GM23338 (cell line): Measurements from ENCODE around the gene UNC93B1. TPM values are rescaled to one million over a fixed set of nuclear protein-coding genes. Genes with fewer than 3 reads are reported as not detected.
A peak's percentile ranks its signal among the peaks of the same experiment; 100 is the strongest.

Experiments used
- ATAC-seq: fragments of 200-7000 bp; cut with Tn5 transposase; 3 replicates; pipeline ENCODE4 v1.9.1; 2020
- DNase-seq: peaks from one replicate; pipeline ENCODE4 v3.0.0-alpha.2; 2015; ENCODE audit warnings: low spot score
- H2AFZ ChIP-seq: fragments of 200-600 bp; sonication (generic); 2 replicates; pipeline ENCODE4 v1.8.0; 2016; ENCODE audit warnings: antibody characterized with exemption, mild to moderate bottlenecking, moderate library complexity
- H3F3A ChIP-seq: fragments of 200-600 bp; sonication (generic); replicated peaks from 2 replicates; pipeline ENCODE4 v1.8.0; 2017; ENCODE audit warnings: antibody characterized with exemption, mixed run types, low read depth
- H3K27ac ChIP-seq: fragments of 200-600 bp; sonication (generic); 2 replicates; pipeline ENCODE4 v1.6.1; 2016; ENCODE audit warnings: low read depth
- H3K27me3 ChIP-seq: fragments of 200-600 bp; sonication (generic); 2 replicates; pipeline ENCODE4 v1.8.0; 2016; ENCODE audit warnings: mild to moderate bottlenecking, mixed run types, moderate library complexity; ENCODE audit not compliant: insufficient read depth
- H3K36me3 ChIP-seq: fragments of 200-600 bp; sonication (generic); 2 replicates; pipeline ENCODE4 v1.8.0; 2016; ENCODE audit warnings: mild to moderate bottlenecking; ENCODE audit not compliant: insufficient read depth
- H3K4me1 ChIP-seq: fragments of 200-600 bp; sonication (generic); 2 replicates; pipeline ENCODE4 v1.8.0; 2016; ENCODE audit warnings: mild to moderate bottlenecking, moderate library complexity; ENCODE audit not compliant: insufficient read depth
- H3K4me2 ChIP-seq: fragments of 200-600 bp; sonication (generic); 2 replicates; pipeline ENCODE4 v1.7.1; 2017; ENCODE audit warnings: mixed run types
- H3K4me3 ChIP-seq: fragments of 200-600 bp; sonication (generic); 2 replicates; pipeline ENCODE4 v1.6.1; 2016; ENCODE audit warnings: mixed run types
- H3K79me2 ChIP-seq: fragments of 200-600 bp; sonication (generic); replicated peaks from 2 replicates; pipeline ENCODE4 v1.8.0; 2017; ENCODE audit warnings: mild to moderate bottlenecking; ENCODE audit not compliant: insufficient read depth
- H3K9me2 ChIP-seq: fragments of 200-600 bp; sonication (generic); 2 replicates; pipeline ENCODE4 v1.8.0; 2017; ENCODE audit not compliant: insufficient read depth
- H4K20me1 ChIP-seq: fragments of 200-600 bp; sonication (generic); replicated peaks from 2 replicates; pipeline ENCODE4 v1.8.0; 2017; ENCODE audit warnings: mild to moderate bottlenecking; ENCODE audit not compliant: insufficient read depth
- H3K27ac Mint-ChIP-seq: 2 replicates; pipeline ENCODE4 v1.8.0; 2020; ENCODE audit warnings: inconsistent platforms, mild to moderate bottlenecking, moderate library complexity, mixed read lengths
- H3K27me3 Mint-ChIP-seq: 3 replicates; pipeline ENCODE4 v1.8.0; 2022; ENCODE audit warnings: low read depth, mild to moderate bottlenecking, moderate library complexity, mixed read lengths, inconsistent platforms; ENCODE audit not compliant: insufficient read depth, poor library complexity
- H3K36me3 Mint-ChIP-seq: 3 replicates; pipeline ENCODE4 v1.8.0; 2021; ENCODE audit warnings: low read depth, mild to moderate bottlenecking, inconsistent platforms, moderate library complexity, mixed read lengths
- H3K4me1 Mint-ChIP-seq: 3 replicates; pipeline ENCODE4 v1.8.0; 2020; ENCODE audit warnings: mild to moderate bottlenecking, inconsistent platforms, mixed read lengths
- H3K4me3 Mint-ChIP-seq: 3 replicates; pipeline ENCODE4 v1.8.0; 2021; ENCODE audit warnings: moderate library complexity, mild to moderate bottlenecking, inconsistent platforms, mixed read lengths
- H3K9me3 Mint-ChIP-seq: 3 replicates; pipeline ENCODE4 v1.8.0; 2020; ENCODE audit warnings: moderate library complexity, mild to moderate bottlenecking, inconsistent platforms, mixed read lengths
- CREB1 ChIP-seq: fragments of 250-450 bp; sonication (Bioruptor Pico); IDR thresholded peaks from 2 replicates; pipeline ENCODE4 v1.5.0; 2020; ENCODE audit warnings: low read depth, mild to moderate bottlenecking, moderate library complexity
- EZH2 ChIP-seq: fragments of 200-600 bp; sonication (generic); IDR thresholded peaks from one replicate; pipeline ENCODE4 v1.8.0; 2017; ENCODE audit warnings: antibody characterized with exemption, mild to moderate bottlenecking, low read depth; ENCODE audit not compliant: unreplicated experiment
- EZH2phosphoT487 ChIP-seq: fragments of 200-600 bp; sonication (generic); IDR thresholded peaks from one replicate; pipeline ENCODE4 v1.8.1; 2018; ENCODE audit warnings: antibody characterized with exemption; ENCODE audit not compliant: unreplicated experiment
- NANOG ChIP-seq: IDR thresholded peaks from 2 replicates; pipeline ENCODE4 v1.6.1; 2016; ENCODE audit warnings: antibody characterized with exemption, borderline replicate concordance
- POLR2AphosphoS5 ChIP-seq: IDR thresholded peaks from 2 replicates; pipeline ENCODE4 v1.6.1; 2016; ENCODE audit warnings: antibody characterized with exemption, low read depth
- REST ChIP-seq: IDR thresholded peaks from one replicate; pipeline ENCODE4 v1.6.1; 2018; ENCODE audit warnings: antibody characterized with exemption; ENCODE audit not compliant: unreplicated experiment
- STAT1 ChIP-seq: IDR thresholded peaks from one replicate; pipeline ENCODE4 v1.6.1; 2016; ENCODE audit warnings: antibody characterized with exemption; ENCODE audit not compliant: unreplicated experiment
- ZNF114 ChIP-seq: fragments of 250-450 bp; sonication (Bioruptor Pico); IDR thresholded peaks from 2 replicates; pipeline ENCODE4 v1.5.0; 2020; ENCODE audit warnings: mild to moderate bottlenecking, moderate library complexity
- polyA plus RNA-seq: library from polyadenylated mRNA; unstranded; fragments of >200 nt; fragmentation: Nextera tagmentation; extraction: Ambion mirVana; gene quantifications from 2 replicates; pipeline ENCODE4 v1.2.1, GENCODE V29; 2016
- total RNA-seq: library from RNA; depleted of rRNA; stranded (reverse); fragments of >200 nt; shearing (Covaris generic); gene quantifications from 2 replicates; pipeline ENCODE4 v1.2.3, GENCODE V29; 2014
- TF ChIP-seq, protein P1 (sequence below), 2 experiments: fragments of 200-600 bp in 1 of 2; sonication (generic) in 1 of 2; conservative IDR thresholded peaks; 2 replicates each; pipeline versions ENCODE4 v1.5.1 to v1.6.1; 2016 to 2017; ENCODE audit warnings: antibody characterized with exemption in 2 of 2, low read depth in 2 of 2, mild to moderate bottlenecking in 2 of 2, moderate library complexity in 1 of 2
- TF ChIP-seq, protein P2 (sequence below): IDR thresholded peaks from 2 replicates; pipeline ENCODE4 v1.6.1; 2016; ENCODE audit warnings: antibody characterized with exemption

Gene UNC93B1
- total and polyA plus RNA-seq, 2 experiments from 2014 or later: 16.2 to 34.4 TPM

DNA sequence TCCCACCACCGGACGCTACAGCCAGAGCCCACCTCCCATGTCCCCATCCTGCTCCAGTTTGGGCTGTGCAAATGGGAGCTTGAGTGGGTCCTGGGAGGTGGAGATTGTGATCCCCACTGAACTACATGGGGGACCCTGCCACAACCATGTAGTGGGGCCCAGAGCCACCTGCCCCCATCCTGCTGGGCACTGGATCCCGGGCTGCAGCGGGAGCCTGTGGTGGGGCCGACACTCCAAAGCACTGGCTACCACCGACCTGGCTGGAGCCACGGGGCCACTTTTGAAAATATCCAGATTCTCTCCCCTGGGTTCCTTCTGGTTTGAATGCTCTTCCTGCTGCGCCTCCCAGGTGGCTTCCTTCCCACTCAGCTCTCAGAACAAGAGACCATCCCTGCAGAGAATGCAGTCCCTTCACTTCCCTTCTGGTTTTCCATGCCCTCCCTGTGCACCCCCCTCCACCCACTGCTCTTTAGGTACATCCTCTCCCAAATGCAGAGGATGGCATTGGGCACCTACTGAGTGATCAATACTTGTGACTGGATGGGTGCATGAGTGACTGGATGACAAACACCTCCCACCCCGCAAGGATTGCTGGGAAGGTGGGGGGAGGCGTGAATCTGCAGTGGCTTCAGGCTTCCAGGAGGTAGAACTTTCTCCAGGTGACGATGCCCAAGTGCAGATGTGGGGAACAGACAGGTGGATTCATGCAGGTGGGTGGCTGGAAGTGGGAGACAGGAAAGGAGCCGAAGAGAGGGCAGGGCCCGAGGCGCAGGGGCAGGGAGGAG is 846 bp upstream of the UNC93B1 start:
- Histone ChIP-seq H3K79me2 (no peaks in the 10 kb centered on the region), H3K4me2 (peak overlapping the region; percentile 84), H3K4me3 (peak overlapping the region; percentile 75; the same call in 1 of the 2 replicates), H3F3A (0 out of 2 replicates have a peak, but pooled peaks cover 8% of the 10 kb centered on the region), H3K9me2 (no peaks in the 10 kb centered on the region), H3K4me1 (peaks cover 5% of the 10 kb centered on the region), H4K20me1 (no peaks in the 10 kb centered on the region), H3K27me3 (no peaks in the 10 kb centered on the region), H2AFZ (peak overlapping the region; percentile 96), H3K27ac (no peak overlapping the region), H3K36me3 (no peaks in the 10 kb centered on the region)
- TF ChIP-seq ZNF114 (CRISPR knock-in tag): no peak
- TF ChIP-seq, protein P1, sequence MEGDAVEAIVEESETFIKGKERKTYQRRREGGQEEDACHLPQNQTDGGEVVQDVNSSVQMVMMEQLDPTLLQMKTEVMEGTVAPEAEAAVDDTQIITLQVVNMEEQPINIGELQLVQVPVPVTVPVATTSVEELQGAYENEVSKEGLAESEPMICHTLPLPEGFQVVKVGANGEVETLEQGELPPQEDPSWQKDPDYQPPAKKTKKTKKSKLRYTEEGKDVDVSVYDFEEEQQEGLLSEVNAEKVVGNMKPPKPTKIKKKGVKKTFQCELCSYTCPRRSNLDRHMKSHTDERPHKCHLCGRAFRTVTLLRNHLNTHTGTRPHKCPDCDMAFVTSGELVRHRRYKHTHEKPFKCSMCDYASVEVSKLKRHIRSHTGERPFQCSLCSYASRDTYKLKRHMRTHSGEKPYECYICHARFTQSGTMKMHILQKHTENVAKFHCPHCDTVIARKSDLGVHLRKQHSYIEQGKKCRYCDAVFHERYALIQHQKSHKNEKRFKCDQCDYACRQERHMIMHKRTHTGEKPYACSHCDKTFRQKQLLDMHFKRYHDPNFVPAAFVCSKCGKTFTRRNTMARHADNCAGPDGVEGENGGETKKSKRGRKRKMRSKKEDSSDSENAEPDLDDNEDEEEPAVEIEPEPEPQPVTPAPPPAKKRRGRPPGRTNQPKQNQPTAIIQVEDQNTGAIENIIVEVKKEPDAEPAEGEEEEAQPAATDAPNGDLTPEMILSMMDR (conservative IDR thresholded peaks at IDR 0.05; ENCODE audit: low read depth in 2 of 2): no peak
- TF ChIP-seq EZH2: no peak
- TF ChIP-seq REST: no peak
- Mint-ChIP-seq H3K36me3 (no peaks in the 10 kb centered on the region; the same call in 2 of the 3 replicates), H3K4me3 (peak overlapping the region; percentile 78), H3K9me3 (no peaks in the 10 kb centered on the region; the same call in 2 of the 3 replicates), H3K4me1 (peaks cover 18% of the 10 kb centered on the region), H3K27ac (no peak overlapping the region), H3K27me3 (peaks cover 11% of the 10 kb centered on the region)
- no peak for DNase-seq
- no peak for ATAC-seq

DNA sequence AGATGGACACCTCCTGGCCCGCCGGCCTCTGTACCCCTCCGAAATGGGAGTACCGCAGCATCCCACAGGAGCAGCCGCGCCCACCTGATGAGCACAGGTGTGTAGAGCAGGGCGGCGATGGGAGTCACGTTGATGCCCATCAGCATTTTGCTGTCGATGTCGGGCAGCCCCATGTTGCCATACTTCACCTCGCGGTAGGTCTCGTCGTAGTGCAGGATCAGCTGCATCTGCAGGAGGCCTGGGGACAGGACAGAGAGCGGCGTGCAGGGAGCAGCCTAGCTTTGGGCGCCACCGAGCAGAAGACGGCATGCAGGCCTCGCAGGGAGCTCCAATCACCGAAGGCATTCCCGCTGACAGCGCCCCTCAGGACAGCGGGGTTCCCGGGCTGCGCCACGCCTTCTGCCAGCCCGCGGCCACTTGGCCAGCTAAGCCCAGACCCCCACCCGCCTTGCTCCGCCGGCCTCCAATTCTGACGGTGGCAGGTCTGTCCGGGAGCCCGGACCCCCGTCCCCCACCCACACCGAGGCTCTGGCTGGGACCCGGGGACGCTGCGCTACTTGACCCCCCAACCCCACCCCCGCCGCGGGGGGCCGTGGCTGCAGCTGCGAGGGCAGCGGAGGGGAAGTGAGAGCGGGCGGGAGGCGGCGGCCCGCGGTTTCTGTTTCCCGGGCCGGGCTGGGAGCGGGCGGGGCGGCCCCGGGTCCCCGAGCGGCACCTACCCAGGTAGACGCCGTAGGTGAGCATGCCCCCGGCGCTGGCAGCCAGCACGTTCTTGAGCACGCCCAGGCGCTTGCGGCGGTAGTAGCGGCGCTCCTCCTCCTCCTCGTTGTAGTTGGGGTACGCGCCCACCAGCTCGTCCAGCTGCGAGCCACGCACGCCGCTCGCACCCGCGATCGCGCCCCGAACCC is 705 bp downstream of the UNC93B1 start:
- no peaks in the 10 kb centered on the region for H3K27me3 ChIP-seq
- H4K20me1 ChIP-seq: no peaks in the 10 kb centered on the region
- H3K27ac Mint-ChIP-seq: no peak overlapping the region
- DNase-seq (peak; percentile 70), ATAC-seq (peak; percentile 69)
- H3K4me1 Mint-ChIP-seq: peaks cover 10% of the 10 kb centered on the region
- H3K4me3 Mint-ChIP-seq: peak overlapping the region; percentile 77
- no peak overlapping the region for H3K27ac ChIP-seq
- no peaks in the 10 kb centered on the region; the same call in 2 of the 3 replicates for H3K36me3 Mint-ChIP-seq
- peaks cover 4% of the 10 kb centered on the region for H3K4me1 ChIP-seq
- peak overlapping the region; percentile 84 for H3K4me2 ChIP-seq
- no peaks in the 10 kb centered on the region for H3K9me2 ChIP-seq
- H3K36me3 ChIP-seq: no peaks in the 10 kb centered on the region
- peaks cover 11% of the 10 kb centered on the region for H3K27me3 Mint-ChIP-seq
- no peaks in the 10 kb centered on the region; the same call in 2 of the 3 replicates for H3K9me3 Mint-ChIP-seq
- H3K79me2 ChIP-seq: no peaks in the 10 kb centered on the region
- 0 out of 2 replicates have a peak overlapping the region, but pooled peaks have one; percentile 74 for H2AFZ ChIP-seq
- H3K4me3 ChIP-seq: peak overlapping the region; percentile 75
- H3F3A ChIP-seq: 0 out of 2 replicates have a peak, but pooled peaks cover 8% of the 10 kb centered on the region
- TF ChIP-seq CREB1: no peak
- no peak for TF ChIP-seq ZNF114 (CRISPR knock-in tag)
- TF ChIP-seq, protein P1 (conservative IDR thresholded peaks at IDR 0.05; ENCODE audit: low read depth in 2 of 2): no peak
- TF ChIP-seq STAT1: no peak
- TF ChIP-seq POLR2AphosphoS5: no peak
- TF ChIP-seq NANOG: no peak
- TF ChIP-seq EZH2phosphoT487: no peak
- TF ChIP-seq, protein P2, sequence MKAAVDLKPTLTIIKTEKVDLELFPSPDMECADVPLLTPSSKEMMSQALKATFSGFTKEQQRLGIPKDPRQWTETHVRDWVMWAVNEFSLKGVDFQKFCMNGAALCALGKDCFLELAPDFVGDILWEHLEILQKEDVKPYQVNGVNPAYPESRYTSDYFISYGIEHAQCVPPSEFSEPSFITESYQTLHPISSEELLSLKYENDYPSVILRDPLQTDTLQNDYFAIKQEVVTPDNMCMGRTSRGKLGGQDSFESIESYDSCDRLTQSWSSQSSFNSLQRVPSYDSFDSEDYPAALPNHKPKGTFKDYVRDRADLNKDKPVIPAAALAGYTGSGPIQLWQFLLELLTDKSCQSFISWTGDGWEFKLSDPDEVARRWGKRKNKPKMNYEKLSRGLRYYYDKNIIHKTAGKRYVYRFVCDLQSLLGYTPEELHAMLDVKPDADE: no peak
